Lower lobe of right lung (tissue), 2 donors: ENCODE results near the gene CCDC178. TPM values are rescaled to one million over a fixed set of nuclear protein-coding genes. Genes with fewer than 3 reads are reported as not detected.
A peak's percentile ranks its signal among the peaks of the same experiment; 100 is the strongest.

ENCODE experiments used
- ATAC-seq, 2 donors: fragments of 200-7000 bp; cut with Tn5 transposase; one replicate each; pipeline ENCODE4 v1.9.1; 2020 to 2022; ENCODE audit warnings: mild to moderate bottlenecking in 2 of 2, moderate library complexity in 2 of 2
- DNase-seq: peaks from one replicate; pipeline ENCODE4 v3.0.0-alpha.2; 2020
- H3K27ac ChIP-seq: fragments of 200-600 bp; one replicate; pipeline ENCODE4 v1.8.0; 2022
- H3K27me3 ChIP-seq: fragments of 200-600 bp; one replicate; pipeline ENCODE4 v1.8.0; 2022; ENCODE audit warnings: low read depth
- H3K36me3 ChIP-seq: fragments of 200-600 bp; one replicate; pipeline ENCODE4 v1.8.0; 2022; ENCODE audit warnings: mild to moderate bottlenecking
- H3K4me1 ChIP-seq: fragments of 200-600 bp; one replicate; pipeline ENCODE4 v1.8.0; 2022
- H3K4me3 ChIP-seq: fragments of 200-600 bp; one replicate; pipeline ENCODE4 v1.8.0; 2022; ENCODE audit warnings: mild to moderate bottlenecking
- H3K9me3 ChIP-seq: fragments of 200-600 bp; one replicate; pipeline ENCODE4 v1.8.0; 2022
- CTCF ChIP-seq: fragments of 200-600 bp; IDR thresholded peaks from one replicate; pipeline ENCODE4 v1.8.0; 2022; ENCODE audit warnings: antibody characterized with exemption, mild to moderate bottlenecking
- intact Hi-C: fragments of 100-400 bp; cut with DNase I; formaldehyde crosslinking; loops from one replicate; pipeline ENCODE4 v1.11.0; 2022
- total RNA-seq: library from RNA; stranded (reverse); fragmentation: NEBNext Ultra II Directional; extraction: Animal tissue kit (Norgen Biotek cat#: 25700); gene quantifications from one replicate; pipeline ENCODE4 v1.2.1, GENCODE V29; 2021
- donor health status: DM: no; HTN: yes; CAD: no; lungs with severe emphysema.

Gene CCDC178
- total RNA-seq, 1 donor from 2014 or later = not detected

GRCh38 chr18:33090461-33090860, 350.1 kb downstream of the CCDC178 start:
- Histone ChIP-seq H3K27ac (no peak overlapping the region), H3K36me3 (no peaks in the 10 kb centered on the region), H3K4me3 (no peak overlapping the region), H3K27me3 (no peaks in the 10 kb centered on the region), H3K9me3 (no peaks in the 10 kb centered on the region), H3K4me1 (no peaks in the 10 kb centered on the region)
- DNase-seq = no peak
- intact Hi-C loops = no loop called here
- TF ChIP-seq CTCF = no peak
- no peak for ATAC-seq

- no peak for TF ChIP-seq CTCF
- Histone ChIP-seq H3K27me3 (no peaks in the 10 kb centered on the region), H3K4me1 (no peaks in the 10 kb centered on the region), H3K4me3 (no peak overlapping the region), H3K9me3 (no peaks in the 10 kb centered on the region), H3K27ac (no peak overlapping the region), H3K36me3 (no peaks in the 10 kb centered on the region)
- ATAC-seq = no peak
- no peak for DNase-seq
- intact Hi-C loops = no loop called here
These were observed 363.9 kb downstream of the CCDC178 start for GRCh38 chr18:33076601-33077000.

- intact Hi-C loops = no loop called here
These were observed 366.4 kb downstream of the CCDC178 start for GRCh38 chr18:33074125-33074524.

GRCh38 chr18:33062834-33063364, 377.6 kb downstream of the CCDC178 start:
- Histone ChIP-seq H3K27me3 (no peaks in the 10 kb centered on the region), H3K36me3 (no peaks in the 10 kb centered on the region), H3K27ac (no peak overlapping the region), H3K4me1 (no peaks in the 10 kb centered on the region), H3K4me3 (no peak overlapping the region), H3K9me3 (no peaks in the 10 kb centered on the region)
- DNase-seq (no peak), ATAC-seq (peak; percentile 9 to 45)
- no peak for TF ChIP-seq CTCF
- intact Hi-C loops = no loop called here

More at GRCh38 chr18:33074125-33074524, 366.4 kb downstream of the CCDC178 start:
- TF ChIP-seq CTCF = no peak
- Histone ChIP-seq H3K27ac (no peak overlapping the region), H3K4me3 (no peak overlapping the region), H3K36me3 (no peaks in the 10 kb centered on the region), H3K27me3 (no peaks in the 10 kb centered on the region), H3K4me1 (no peaks in the 10 kb centered on the region), H3K9me3 (no peaks in the 10 kb centered on the region)
- DNase-seq (no peak), ATAC-seq (no peak)

GRCh38 chr18:33052886-33053285, 387.6 kb downstream of the CCDC178 start:
- Histone ChIP-seq H3K27ac (no peak overlapping the region), H3K4me1 (no peaks in the 10 kb centered on the region), H3K9me3 (no peaks in the 10 kb centered on the region), H3K36me3 (no peaks in the 10 kb centered on the region), H3K27me3 (no peaks in the 10 kb centered on the region), H3K4me3 (no peak overlapping the region)
- ATAC-seq (no peak), DNase-seq (no peak)
- intact Hi-C loops = no loop called here
- no peak for TF ChIP-seq CTCF

GRCh38 chr18:33051407-33051806, 389.1 kb downstream of the CCDC178 start:
- no peak for TF ChIP-seq CTCF
- H3K36me3 ChIP-seq = no peaks in the 10 kb centered on the region
- no peak overlapping the region for H3K4me3 ChIP-seq
- no peaks in the 10 kb centered on the region for H3K9me3 ChIP-seq
- DNase-seq (no peak), ATAC-seq (no peak)
- H3K4me1 ChIP-seq = no peaks in the 10 kb centered on the region
- no peak overlapping the region for H3K27ac ChIP-seq
- intact Hi-C loops = no loop called here
- H3K27me3 ChIP-seq = no peaks in the 10 kb centered on the region
